GM19351 (cell line): ENCODE measurements around the gene DEFB127.
"Not testable (repeated sequence)": the region's sequence is repeated elsewhere in the genome, so short reads cannot be mapped to it uniquely, and the experiment has no call there.

ENCODE experiments used
- ATAC-seq: cut with Tn5 transposase; IDR thresholded peaks from one replicate; pipeline ENCODE4 v1.9.1; 2021; ENCODE audit warnings: mild to moderate bottlenecking, moderate library complexity; ENCODE audit not compliant: unreplicated experiment

The DEFB127 gene

GRCh38 chr20:157154-157553 lies at the start of gene DEFB127:
TSS of gene DEFB127 (plus strand) at chr20:157454. CDS start at chr20:157545, 91 bp downstream.
- no peak for ATAC-seq

- ATAC-seq = no peak
These were observed 44.9 kb upstream of the DEFB127 start for GRCh38 chr20:112396-112795.

- no peak for ATAC-seq
These were observed 39.7 kb upstream of the DEFB127 start for GRCh38 chr20:117518-117917.

GRCh38 chr20:129786-130323 lies 27.4 kb upstream of the DEFB127 start:
- ATAC-seq = not testable (repeated sequence)

GRCh38 chr20:137668-138490 lies 19.4 kb upstream of the DEFB127 start:
- ATAC-seq = no peak

GRCh38 chr20:142290-142689 lies 15.0 kb upstream of the DEFB127 start, which contains the start of gene DEFB126:
TSS of gene DEFB126 (plus strand) at chr20:142590. CDS start at chr20:142629, 39 bp downstream.
- ATAC-seq = no peak

- ATAC-seq = no peak
These were observed 11.4 kb upstream of the DEFB127 start for GRCh38 chr20:145877-146276.

GRCh38 chr20:152131-152530 lies 5.1 kb upstream of the DEFB127 start:
- ATAC-seq = no peak

- ATAC-seq = no peak
These were observed 7.4 kb downstream of the DEFB127 start for GRCh38 chr20:164618-165017.

- no peak for ATAC-seq
These were observed 11.6 kb downstream of the DEFB127 start for GRCh38 chr20:168876-169275.

GRCh38 chr20:184288-184687 lies 27.0 kb downstream of the DEFB127 start:
- no peak for ATAC-seq

- no peak for ATAC-seq
These were observed 30.5 kb downstream of the DEFB127 start for GRCh38 chr20:187733-188132.

- no peak for ATAC-seq
These were observed 32.4 kb downstream of the DEFB127 start, which contains the start of gene DEFB128 for GRCh38 chr20:189611-190010. TSS of gene DEFB128 (minus strand) at chr20:189711. CDS start at chr20:189623, 88 bp downstream.

GRCh38 chr20:198225-198624 lies 41.0 kb downstream of the DEFB127 start:
- no peak for ATAC-seq

GRCh38 chr20:199996-200395 lies 42.7 kb downstream of the DEFB127 start:
- no peak for ATAC-seq

- ATAC-seq = not testable (repeated sequence)
These were observed 46.4 kb downstream of the DEFB127 start for GRCh38 chr20:203630-204029.
